ENCODE results near the gene ELAVL4.

ELAVL4 gene

GRCh38 chr1:50181027-50181663, 72.4 kb downstream of the ELAVL4 start:
- no peak for DNase-seq

- DNase-seq: no peak
These were observed 74.8 kb downstream of the ELAVL4 start for GRCh38 chr1:50183378-50184133.

GRCh38 chr1:50189369-50189768, 80.6 kb downstream of the ELAVL4 start:
- DNase-seq: no peak

GRCh38 chr1:50193002-50193401, 84.3 kb downstream of the ELAVL4 start:
- no peak for DNase-seq

- no peak for DNase-seq
These were observed 86.5 kb downstream of the ELAVL4 start for GRCh38 chr1:50195205-50195604.

- no peak for DNase-seq
These were observed 87.4 kb downstream of the ELAVL4 start for GRCh38 chr1:50196081-50196480.

GRCh38 chr1:50197216-50197615, 88.5 kb downstream of the ELAVL4 start:
- no peak for DNase-seq

- DNase-seq: no peak
These were observed 99.6 kb downstream of the ELAVL4 start for GRCh38 chr1:50208315-50208714.

- DNase-seq: no peak
These were observed 100.0 kb downstream of the ELAVL4 start for GRCh38 chr1:50208756-50209155.

- no peak for DNase-seq
These were observed 101.0 kb downstream of the ELAVL4 start for GRCh38 chr1:50209749-50210148.

- DNase-seq: no peak
These were observed 104.8 kb downstream of the ELAVL4 start for GRCh38 chr1:50213505-50213904.

- no peak for DNase-seq
These were observed 106.0 kb downstream of the ELAVL4 start for GRCh38 chr1:50214717-50215116.

GRCh38 chr1:50218344-50219120, 109.8 kb downstream of the ELAVL4 start:
- no peak for DNase-seq

GRCh38 chr1:50228871-50229384, 120.2 kb downstream of the ELAVL4 start:
- no peak for DNase-seq

- no peak for DNase-seq
These were observed 122.5 kb downstream of the ELAVL4 start for GRCh38 chr1:50231209-50231608.

- no peak for DNase-seq
These were observed 123.6 kb downstream of the ELAVL4 start for GRCh38 chr1:50232336-50232735.

GRCh38 chr1:50236656-50237055, 127.9 kb downstream of the ELAVL4 start:
- DNase-seq: no peak

- DNase-seq: peak; percentile 17
These were observed 128.3 kb downstream of the ELAVL4 start for GRCh38 chr1:50237056-50237455.

GRCh38 chr1:50243939-50244338, 135.2 kb downstream of the ELAVL4 start:
- DNase-seq: no peak

- DNase-seq: no peak
These were observed 138.1 kb downstream of the ELAVL4 start for GRCh38 chr1:50246869-50247268.

GRCh38 chr1:50251702-50252101, 143.0 kb downstream of the ELAVL4 start:
- peak; percentile 63 for DNase-seq

GRCh38 chr1:50252196-50252595, 143.5 kb downstream of the ELAVL4 start:
- DNase-seq: no peak
